Embryonic facial prominence (tissue), 1 donor: Measurements from ENCODE around the gene DTX3.

Experiments
- DNase-seq: peaks from one replicate; pipeline ENCODE4 v3.0.0-alpha.2; 2016; ENCODE audit errors: extremely low spot score

The DTX3 gene

GRCh38 chr12:57620245-57620935 lies 15.8 kb downstream of the DTX3 start:
- DNase-seq: no peak

- no peak for DNase-seq
These were observed 16.4 kb downstream of the DTX3 start for GRCh38 chr12:57620936-57621496.

- no peak for DNase-seq
These were observed 17.1 kb downstream of the DTX3 start for GRCh38 chr12:57621497-57622292.

GRCh38 chr12:57622293-57623245 lies 17.9 kb downstream of the DTX3 start:
- DNase-seq: no peak

GRCh38 chr12:57623385-57623784 lies 18.8 kb downstream of the DTX3 start:
- DNase-seq: no peak

- no peak for DNase-seq
These were observed 19.3 kb downstream of the DTX3 start for GRCh38 chr12:57623811-57624390.

- DNase-seq: no peak
These were observed 20.0 kb downstream of the DTX3 start for GRCh38 chr12:57624441-57625220.

GRCh38 chr12:57625261-57626032 lies 20.8 kb downstream of the DTX3 start:
- no peak for DNase-seq

- no peak for DNase-seq
These were observed 21.7 kb downstream of the DTX3 start for GRCh38 chr12:57626111-57626920.

GRCh38 chr12:57626921-57627445 lies 22.4 kb downstream of the DTX3 start:
- no peak for DNase-seq

- no peak for DNase-seq
These were observed 23.1 kb downstream of the DTX3 start for GRCh38 chr12:57627501-57628279.

- DNase-seq: no peak
These were observed 23.9 kb downstream of the DTX3 start for GRCh38 chr12:57628280-57629191.

GRCh38 chr12:57629897-57630471 lies 25.4 kb downstream of the DTX3 start:
- no peak for DNase-seq

GRCh38 chr12:57630891-57631433 lies 26.3 kb downstream of the DTX3 start:
- DNase-seq: no peak

GRCh38 chr12:57631566-57632072 lies 27.0 kb downstream of the DTX3 start:
- no peak for DNase-seq
